GM19395 (cell line): ENCODE measurements around the gene PROCA1.
A peak's percentile ranks its signal among the peaks of the same experiment; 100 is the strongest.
"Not testable (repeated sequence)": the region's sequence is repeated elsewhere in the genome, so short reads cannot be mapped to it uniquely, and the experiment has no call there.

Source experiments
- ATAC-seq: cut with Tn5 transposase; IDR thresholded peaks from one replicate; pipeline ENCODE4 v1.9.1; 2021; ENCODE audit warnings: mild to moderate bottlenecking, moderate library complexity; ENCODE audit not compliant: unreplicated experiment

Gene PROCA1

DNA sequence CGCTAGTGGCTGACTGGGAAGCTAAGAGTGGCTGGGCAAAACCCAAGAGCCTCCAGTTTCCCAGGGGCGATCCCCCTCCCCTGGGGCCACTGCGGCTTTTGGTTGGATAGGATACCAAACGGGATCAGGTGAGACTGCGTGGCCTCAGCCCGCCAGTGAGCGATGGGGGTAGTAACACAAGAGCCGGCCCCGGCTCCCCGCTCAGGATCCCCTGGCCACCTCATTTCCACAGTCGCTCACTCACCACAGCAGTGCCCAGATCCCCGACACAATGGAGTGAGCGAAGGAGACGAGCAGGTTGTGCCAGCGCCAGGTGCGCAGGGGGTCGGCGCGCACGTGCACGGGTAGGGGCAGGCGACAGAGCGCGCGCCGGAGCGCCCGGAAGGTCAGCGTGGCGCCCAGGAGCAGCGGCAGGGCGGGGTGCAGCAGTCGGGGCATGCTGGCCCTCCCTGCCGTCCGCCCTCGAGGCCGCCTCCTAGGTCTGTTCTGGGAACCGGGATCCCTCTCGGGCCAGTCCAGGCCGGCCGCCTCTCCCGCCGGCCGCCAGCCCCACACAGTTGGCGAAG, 14.1 kb upstream of the PROCA1 start:
- no peak for ATAC-seq

DNA sequence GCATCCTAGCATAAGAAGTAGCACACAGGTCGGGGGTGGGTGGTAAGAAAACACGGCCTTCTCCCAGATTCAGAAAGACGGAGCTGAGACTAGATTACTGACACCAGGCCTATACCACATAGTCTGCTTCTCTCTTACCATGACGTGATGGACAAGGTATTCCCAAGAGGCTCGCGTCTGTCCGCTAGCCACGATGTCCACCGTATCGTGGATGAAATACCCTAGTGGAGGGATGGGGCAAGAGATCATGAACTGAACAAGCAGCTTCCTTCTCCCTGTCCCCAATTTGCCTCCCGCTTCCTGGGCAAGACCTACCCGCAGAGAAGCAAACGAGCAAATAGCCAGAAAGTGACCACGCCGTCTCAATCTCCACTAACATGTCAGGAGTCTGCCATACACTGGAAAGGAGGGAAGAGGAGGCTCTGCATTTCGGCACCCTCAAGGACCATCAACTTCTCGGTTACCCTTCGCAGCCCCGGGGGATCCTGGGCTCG, 13.5 kb upstream of the PROCA1 start:
- no peak for ATAC-seq

GRCh38 chr17:28724500-28725165, 12.9 kb upstream of the PROCA1 start:
- no peak for ATAC-seq

GRCh38 chr17:28723836-28724499, 12.3 kb upstream of the PROCA1 start:
- not testable (repeated sequence) for ATAC-seq

- no peak for ATAC-seq
These were observed 11.6 kb upstream of the PROCA1 start for GRCh38 chr17:28723159-28723835.

- ATAC-seq: no peak
These were observed 10.9 kb upstream of the PROCA1 start for GRCh38 chr17:28722417-28723158.

- not testable (repeated sequence) for ATAC-seq
These were observed 9.3 kb upstream of the PROCA1 start for GRCh38 chr17:28720997-28721329.

- no peak for ATAC-seq
These were observed 8.7 kb upstream of the PROCA1 start for GRCh38 chr17:28720247-28720996.

GRCh38 chr17:28719021-28719433, 7.3 kb upstream of the PROCA1 start:
- no peak for ATAC-seq

DNA sequence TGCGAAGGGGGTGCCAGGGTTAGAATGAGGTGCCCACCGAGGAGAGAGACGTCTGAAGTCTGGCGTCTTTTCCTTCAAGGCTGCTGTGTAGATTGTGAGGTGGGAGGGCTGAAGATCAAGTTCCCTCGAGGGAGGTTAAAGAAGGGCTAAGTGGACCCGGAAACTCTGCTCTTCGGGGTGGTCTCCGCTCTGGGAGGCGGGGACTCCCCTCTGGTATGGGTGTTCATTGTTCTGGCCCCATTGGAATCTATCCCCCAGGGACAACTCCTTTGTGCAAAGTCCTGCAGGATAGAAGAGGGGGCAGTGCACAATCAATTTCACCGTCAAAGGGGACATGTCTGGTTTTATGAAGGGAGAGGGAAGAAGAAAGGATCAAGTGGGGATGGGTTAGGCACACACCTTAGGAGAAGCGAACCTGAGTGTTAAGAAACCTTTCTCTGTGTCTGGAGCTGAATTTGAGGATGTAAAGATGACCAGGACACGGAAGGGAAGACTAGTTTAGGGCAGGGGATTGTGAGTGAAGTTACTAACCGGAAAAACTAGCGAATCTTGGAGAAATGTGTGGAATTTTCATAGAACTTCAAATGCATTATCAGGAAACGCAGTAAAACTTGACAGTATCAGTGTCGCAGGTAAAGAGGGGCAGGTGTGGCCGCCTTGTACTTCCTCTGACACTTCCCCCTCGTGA, 6.8 kb upstream of the PROCA1 start:
- ATAC-seq: no peak

GRCh38 chr17:28717578-28718332, 6.1 kb upstream of the PROCA1 start, which contains the start of gene RAB34:
Gene RAB34, minus strand, starts transcription at chr17:28717868. Its CDS starts 602 bp downstream, at chr17:28717266.
- no peak for ATAC-seq

DNA sequence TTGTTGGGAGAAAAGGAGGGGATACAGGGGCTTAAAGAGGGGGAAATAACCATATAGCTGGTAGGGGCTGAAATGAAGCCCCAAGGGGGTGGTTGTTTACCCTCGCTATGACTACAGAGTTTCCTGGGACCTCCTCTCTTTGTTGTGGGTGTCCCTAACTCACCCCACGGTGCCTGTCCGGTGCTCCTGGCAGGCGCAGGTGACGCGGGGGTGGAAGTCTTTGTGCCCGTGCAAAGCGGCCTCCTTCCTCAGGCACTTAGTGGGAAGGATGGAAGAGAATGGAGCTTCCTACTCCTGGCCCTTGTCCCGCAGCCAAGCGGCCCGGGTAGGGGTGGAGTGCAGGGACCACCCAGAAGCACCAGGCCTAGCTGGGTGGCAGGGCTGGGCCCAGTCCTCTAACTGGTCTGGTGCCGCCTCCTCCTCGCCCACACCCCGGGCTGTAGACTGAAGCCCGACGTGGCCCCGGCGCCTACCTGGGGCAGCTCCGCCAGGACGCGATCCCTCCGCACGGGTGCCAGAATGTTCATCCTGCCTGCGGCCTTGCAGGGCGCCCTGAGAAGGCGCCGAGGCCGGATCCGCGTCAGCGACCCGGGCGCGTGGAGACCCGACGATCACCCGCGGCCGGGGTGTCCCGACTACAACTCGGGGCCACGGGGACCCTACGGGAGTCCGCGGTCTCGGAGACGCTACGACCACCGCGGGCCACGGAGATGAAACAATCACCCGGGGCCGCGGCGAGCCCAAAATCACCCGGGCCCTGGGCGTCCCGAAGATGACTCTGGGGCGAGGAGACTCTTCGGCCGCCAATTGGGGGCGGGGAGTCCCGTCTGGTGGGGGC, 5.3 kb upstream of the PROCA1 start:
- ATAC-seq: no peak

GRCh38 chr17:28715217-28715616, 3.5 kb upstream of the PROCA1 start:
- no peak for ATAC-seq

DNA sequence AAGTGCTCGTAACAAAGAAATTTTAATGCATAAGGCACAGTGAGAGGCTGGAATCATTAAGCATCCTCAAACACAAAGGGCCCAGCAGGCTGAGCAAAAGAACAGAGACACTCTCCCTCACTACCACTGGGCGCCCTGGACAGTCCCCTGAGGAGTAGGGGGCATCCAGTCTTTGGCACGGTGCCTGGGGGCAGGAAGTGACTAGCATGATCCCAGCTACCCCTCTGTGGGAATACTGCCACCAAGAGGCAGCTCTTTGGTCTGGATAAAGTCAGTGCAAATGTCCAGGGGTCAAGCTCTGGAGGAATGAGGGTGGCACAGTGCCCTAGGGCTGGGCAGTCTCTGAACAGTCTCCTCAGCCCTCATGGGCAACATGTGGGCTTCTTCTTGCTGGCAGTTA, 2.6 kb upstream of the PROCA1 start:
- ATAC-seq: no peak

DNA sequence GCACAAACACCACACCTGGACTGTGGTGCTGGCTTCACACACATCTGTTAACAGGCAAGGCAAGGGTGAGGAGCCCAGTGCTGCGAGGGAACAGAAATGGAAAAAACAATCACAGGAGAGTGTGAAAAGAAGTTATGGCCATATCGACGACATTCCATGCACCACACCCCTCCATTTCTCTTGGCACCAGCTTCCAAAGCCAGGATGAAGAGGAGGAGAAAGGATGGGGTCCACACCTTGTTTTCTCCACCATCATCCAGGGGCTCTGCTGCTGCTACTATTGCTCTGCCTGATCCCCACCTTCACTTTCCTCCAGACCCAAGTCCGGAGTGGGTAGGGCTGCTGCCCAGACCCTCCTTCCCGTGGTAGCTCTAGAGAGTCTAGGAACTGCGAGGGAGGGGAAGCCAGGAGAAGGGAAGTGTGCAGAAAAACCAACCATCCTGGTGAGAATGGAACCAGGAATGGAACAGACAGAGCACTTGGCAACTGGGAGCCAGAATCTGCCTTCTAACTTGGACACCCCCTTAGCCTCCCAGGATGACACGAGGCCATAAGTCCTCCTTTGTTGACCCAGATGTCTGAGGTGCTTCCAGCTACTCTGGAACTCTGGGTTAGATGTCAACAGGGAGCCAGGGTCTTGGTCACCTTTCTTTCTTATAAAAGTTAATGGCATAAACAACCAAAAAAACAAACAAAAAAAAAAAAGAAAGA, 1.2 kb upstream of the PROCA1 start:
- ATAC-seq: no peak

DNA sequence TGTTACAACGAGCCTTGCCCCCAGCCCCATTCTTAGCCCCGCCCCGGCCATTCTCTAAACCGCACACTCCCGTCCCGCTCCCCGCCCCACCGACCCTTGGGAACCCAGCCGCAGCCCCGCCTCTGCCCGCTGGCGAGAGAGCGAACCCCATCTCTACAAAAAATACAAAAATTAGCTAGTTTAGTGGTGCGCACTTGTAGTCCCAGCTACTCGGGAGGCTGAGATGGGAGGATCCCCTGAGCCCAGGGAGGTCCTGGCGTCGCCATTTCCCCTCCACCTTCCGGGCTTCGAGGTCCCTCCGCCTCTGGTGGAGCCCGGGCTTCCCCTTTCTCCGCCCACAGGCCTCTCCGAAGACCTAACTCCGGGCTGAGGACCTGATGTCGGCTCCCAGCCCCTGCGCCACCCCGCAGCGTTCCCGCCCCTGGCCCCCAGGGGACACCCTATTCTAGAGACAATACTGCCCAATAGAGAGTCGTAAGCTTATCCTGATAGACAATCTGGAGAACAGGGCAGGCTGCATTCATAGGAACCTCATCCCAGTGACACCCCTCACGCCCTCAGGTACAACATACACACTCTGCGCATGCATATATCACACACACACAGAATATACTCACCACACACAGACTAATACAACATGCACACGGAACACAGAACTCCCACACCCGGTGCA, 480 bp upstream of the PROCA1 start:
- ATAC-seq: peak; percentile 24
